ENCODE measurements around the gene CHCHD1.

DNA sequence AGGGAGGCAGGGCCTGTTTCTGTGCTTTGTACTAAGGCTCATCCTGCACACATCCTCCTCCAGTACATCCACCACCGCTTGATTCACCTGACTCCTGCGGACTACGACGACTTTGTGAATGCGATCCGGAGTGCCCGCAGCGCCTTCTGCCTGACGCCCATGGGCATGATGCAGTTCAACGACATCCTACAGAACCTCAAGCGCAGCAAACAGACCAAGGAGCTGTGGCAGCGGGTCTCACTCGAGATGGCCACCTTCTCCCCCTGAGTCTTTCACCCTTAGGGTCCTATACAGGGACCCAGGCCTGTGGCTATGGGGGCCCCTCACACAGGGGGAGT is 19.4 kb downstream of the CHCHD1 start:
- no peak for TF ChIP-seq EZH2 (IDR thresholded peaks at IDR 0.05)
- TF ChIP-seq POLR2AphosphoS5 (IDR thresholded peaks at IDR 0.05; ENCODE audit: borderline replicate concordance, low read depth, low read length): no peak
- TF ChIP-seq FOXP2 (optimal IDR thresholded peaks at IDR 0.05; ENCODE audit: control extremely low read depth, extremely low read length, insufficient read depth): no peak
